IMR-90 (cell line): ENCODE data around the gene TAGAP. TPM values are rescaled to one million over a fixed set of nuclear protein-coding genes. Genes with fewer than 3 reads are reported as not detected.

Experiments
- ATAC-seq: fragments of 200-7000 bp; cut with Tn5 transposase; 2 replicates; pipeline ENCODE4 v1.9.1; 2020; ENCODE audit warnings: low read depth, mild to moderate bottlenecking, moderate library complexity
- BruUV-seq: library from RNA; stranded (reverse); fragments of 400-500 nt; replicated peaks from 2 replicates; lab custom pipeline; 2021; lab: Mats Ljungman, UMichigan
- CTCF ChIA-PET: fragments of 300-600 bp; formaldehyde crosslinking; extraction: SDS; loops from one replicate; lab custom pipeline; 2021; ENCODE audit warnings: antibody characterized with exemption; lab: Yijun Ruan, JAX
- POLR2A ChIA-PET: fragments of 300-600 bp; sonication (Branson Sonifier 250); formaldehyde crosslinking; loops from one replicate; lab custom pipeline; 2022; ENCODE audit warnings: antibody characterized with exemption; ENCODE audit not compliant: unreplicated experiment; lab: Charles Lee
- DNase-seq: peaks from one replicate; pipeline ENCODE4 v3.0.0; 2013
- H2AFZ ChIP-seq: replicated peaks from 2 replicates; pipeline ENCODE3; 2013; ENCODE audit warnings: low read length, mild to moderate bottlenecking; ENCODE audit not compliant: poor library complexity
- H2AK5ac ChIP-seq: 2 replicates; pipeline ENCODE4 v1.6.1; 2013; ENCODE audit warnings: low read depth, low read length, inconsistent platforms
- H2AK9ac ChIP-seq: replicated peaks from 2 replicates; pipeline ENCODE3; 2013; ENCODE audit warnings: mild to moderate bottlenecking, low read depth, low read length, moderate library complexity; ENCODE audit not compliant: poor library complexity
- H2BK120ac ChIP-seq: 2 replicates; pipeline ENCODE4 v1.6.1; 2013; ENCODE audit warnings: low read depth, low read length, inconsistent platforms
- H2BK15ac ChIP-seq: 3 replicates; pipeline ENCODE4 v1.6.1; 2013; ENCODE audit warnings: low read depth, low read length, inconsistent platforms
- H2BK20ac ChIP-seq: 2 replicates; pipeline ENCODE4 v1.6.1; 2013; ENCODE audit warnings: low read depth, mild to moderate bottlenecking, inconsistent platforms, low read length, moderate library complexity
- H2BK5ac ChIP-seq: 2 replicates; pipeline ENCODE4 v1.6.1; 2013; ENCODE audit warnings: mild to moderate bottlenecking, low read depth, low read length, inconsistent platforms; ENCODE audit not compliant: poor library complexity, severe bottlenecking
- H3K14ac ChIP-seq: replicated peaks from 2 replicates; pipeline ENCODE4 v1.6.1; 2013; ENCODE audit warnings: low read depth, low read length, inconsistent platforms
- H3K18ac ChIP-seq: 2 replicates; pipeline ENCODE4 v1.6.1; 2013; ENCODE audit warnings: low read depth, low read length, control low read depth
- H3K23ac ChIP-seq: 2 replicates; pipeline ENCODE4 v1.6.1; 2013; ENCODE audit warnings: low read depth, low read length, inconsistent platforms
- H3K27ac ChIP-seq: 2 replicates; pipeline ENCODE4 v1.5.1; 2013; ENCODE audit warnings: mild to moderate bottlenecking, control low read depth, low read length; ENCODE audit not compliant: insufficient read depth
- H3K27me3 ChIP-seq: 2 replicates; pipeline ENCODE4 v1.6.1; 2013; ENCODE audit warnings: low read length; ENCODE audit not compliant: control insufficient read depth, insufficient read depth
- H3K36me3 ChIP-seq: 2 replicates; pipeline ENCODE4 v1.6.1; 2013; ENCODE audit warnings: low read length, mixed read lengths; ENCODE audit not compliant: control insufficient read depth, insufficient read depth
- H3K4ac ChIP-seq: 2 replicates; pipeline ENCODE4 v1.6.1; 2013; ENCODE audit warnings: low read depth, low read length, inconsistent platforms
- H3K4me1 ChIP-seq: 2 replicates; pipeline ENCODE4 v1.6.1; 2013; ENCODE audit warnings: low read length, mixed read lengths; ENCODE audit not compliant: control insufficient read depth, insufficient read depth
- H3K4me2 ChIP-seq: 2 replicates; pipeline ENCODE4 v1.6.1; 2013; ENCODE audit warnings: low read depth, mild to moderate bottlenecking, control low read depth, low read length, moderate library complexity
- H3K4me3 ChIP-seq: 2 replicates; pipeline ENCODE4 v1.5.1; 2013; ENCODE audit warnings: low read depth, mild to moderate bottlenecking, control low read depth, low read length, moderate library complexity; ENCODE audit not compliant: insufficient read depth
- H3K56ac ChIP-seq: 2 replicates; pipeline ENCODE4 v1.6.1; 2013; ENCODE audit warnings: low read length, inconsistent platforms; ENCODE audit not compliant: insufficient read depth; ENCODE audit errors: extremely low read depth
- H3K79me1 ChIP-seq, 2 experiments: 2 replicates each; pipeline ENCODE4 v1.6.1; 2013; ENCODE audit warnings: low read length in 2 of 2, inconsistent platforms in 1 of 2, low read depth in 1 of 2
- H3K9ac ChIP-seq: 2 replicates; pipeline ENCODE4 v1.6.1; 2013; ENCODE audit warnings: low read depth, low read length, control low read depth
- H3K9me1 ChIP-seq: 2 replicates; pipeline ENCODE4 v1.6.1; 2013; ENCODE audit warnings: low read length, inconsistent platforms; ENCODE audit not compliant: insufficient read depth
- H3K9me3 ChIP-seq: 2 replicates; pipeline ENCODE4 v1.6.1; 2013; ENCODE audit warnings: low read length; ENCODE audit not compliant: control insufficient read depth, insufficient read depth
- H4K20me1 ChIP-seq: 2 replicates; pipeline ENCODE4 v1.6.1; 2013; ENCODE audit warnings: low read length, inconsistent platforms; ENCODE audit not compliant: insufficient read depth
- H4K5ac ChIP-seq: 2 replicates; pipeline ENCODE4 v1.6.1; 2013; ENCODE audit warnings: mild to moderate bottlenecking, low read depth, low read length, control low read depth
- H4K8ac ChIP-seq, 2 experiments: 2 replicates each; pipeline ENCODE4 v1.6.1; 2013; ENCODE audit warnings: low read depth in 2 of 2, low read length in 2 of 2, control low read depth in 1 of 2, inconsistent platforms in 1 of 2
- H4K91ac ChIP-seq: 2 replicates; pipeline ENCODE4 v1.6.1; 2013; ENCODE audit warnings: low read depth, low read length, inconsistent platforms; ENCODE audit not compliant: insufficient read depth
- BHLHE40 ChIP-seq: fragments of 150-350 bp; IDR thresholded peaks from 2 replicates; pipeline ENCODE4 v1.6.1; 2016; ENCODE audit warnings: mild to moderate bottlenecking, low read depth, low read length
- CEBPB ChIP-seq: IDR thresholded peaks from 2 replicates; pipeline ENCODE4 v1.6.1; 2012; ENCODE audit warnings: low read depth, low read length, improper control_type of control experiment
- CHD1 ChIP-seq: IDR thresholded peaks from 2 replicates; pipeline ENCODE4 v1.6.1; 2012; ENCODE audit warnings: low read depth, low read length, improper control_type of control experiment
- CTCF ChIP-seq: conservative IDR thresholded peaks from 2 replicates; pipeline ENCODE4 v1.5.1; 2012; ENCODE audit warnings: mild to moderate bottlenecking, low read depth, low read length, improper control_type of control experiment
- ELK1 ChIP-seq: fragments of 150-350 bp; IDR thresholded peaks from 2 replicates; pipeline ENCODE4 v1.6.1; 2016; ENCODE audit warnings: low read depth, mild to moderate bottlenecking, low read length, moderate library complexity, borderline replicate concordance
- FOS ChIP-seq: fragments of 150-350 bp; IDR thresholded peaks from 2 replicates; pipeline ENCODE4 v1.6.1; 2016; ENCODE audit warnings: low read depth, low read length
- MAFK ChIP-seq: IDR thresholded peaks from 2 replicates; pipeline ENCODE4 v1.6.1; 2012; ENCODE audit warnings: low read depth, low read length, improper control_type of control experiment
- MAZ ChIP-seq: IDR thresholded peaks from 2 replicates; pipeline ENCODE4 v1.6.1; 2012; ENCODE audit warnings: low read depth, mild to moderate bottlenecking, low read length, improper control_type of control experiment, moderate library complexity, borderline replicate concordance
- MXI1 ChIP-seq: IDR thresholded peaks from 2 replicates; pipeline ENCODE4 v1.6.1; 2012; ENCODE audit warnings: low read depth, mild to moderate bottlenecking, low read length, moderate library complexity, borderline replicate concordance
- NFE2L2 ChIP-seq: fragments of 150-350 bp; IDR thresholded peaks from 2 replicates; pipeline ENCODE4 v1.6.1; 2016; ENCODE audit warnings: low read depth, mild to moderate bottlenecking, low read length
- POLR2A ChIP-seq: IDR thresholded peaks from 2 replicates; pipeline ENCODE4 v1.6.1; 2012; ENCODE audit warnings: mild to moderate bottlenecking, low read depth, low read length
- RAD21 ChIP-seq: IDR thresholded peaks from 2 replicates; pipeline ENCODE4 v1.6.1; 2012; ENCODE audit warnings: low read length, improper control_type of control experiment
- RCOR1 ChIP-seq: IDR thresholded peaks from 2 replicates; pipeline ENCODE4 v1.6.1; 2012; ENCODE audit warnings: mild to moderate bottlenecking, low read length, improper control_type of control experiment; ENCODE audit not compliant: insufficient replicate concordance
- RFX5 ChIP-seq: IDR thresholded peaks from 2 replicates; pipeline ENCODE4 v1.8.0; 2012; ENCODE audit warnings: low read depth, mild to moderate bottlenecking, low read length, moderate library complexity
- SMC3 ChIP-seq: fragments of 150-350 bp; IDR thresholded peaks from 2 replicates; pipeline ENCODE4 v1.6.1; 2016; ENCODE audit warnings: low read depth, mild to moderate bottlenecking, antibody characterized with exemption, low read length, moderate library complexity
- USF2 ChIP-seq: fragments of 150-350 bp; IDR thresholded peaks from 2 replicates; pipeline ENCODE4 v1.6.1; 2017; ENCODE audit warnings: mild to moderate bottlenecking, antibody characterized with exemption, low read length, low read depth
- WGBS, 2 experiments: methylation state at CpG; one replicate each; pipeline versions ENCODE4 v1.1.5 to v1.1.7; 2013; ENCODE audit warnings: missing lambda C conversion rate in 2 of 2; ENCODE audit not compliant: insufficient read length in 1 of 2; ENCODE audit errors: extremely low coverage in 2 of 2; 5-methylcytosine and 5-hydroxymethylcytosine counted together
- dilution Hi-C: fragments of 300-500 bp; cut with HindIII; formaldehyde crosslinking; loops from one replicate; pipeline ENCODE4 v1.14.3; 2018; ENCODE audit warnings: low sequenced_read_pairs; ENCODE audit not compliant: unreplicated experiment
- in situ Hi-C: fragments of 300-500 bp; cut with MboI; formaldehyde crosslinking; loops from 3 replicates; pipeline ENCODE4 v1.14.3; 2019; ENCODE audit warnings: low sequenced_read_pairs, inconsistent platforms, mixed read lengths
- intact Hi-C: fragments of 100-400 bp; cut with micrococcal nuclease; formaldehyde crosslinking; loops from 2 replicates; pipeline ENCODE4 v1.10.0; 2022
- polyA plus RNA-seq, 3 experiments: library from polyadenylated mRNA; depleted of rRNA; stranded (reverse); fragments of >200 nt; gene quantifications; 2 replicates each; pipeline ENCODE4 v1.2.3, GENCODE V29; 2012; ENCODE audit warnings: low replicate concordance in 1 of 3
- total RNA-seq: library from RNA; depleted of rRNA; stranded (reverse); fragments of >200 nt; gene quantifications from 2 replicates; pipeline ENCODE4 v1.2.3, GENCODE V29; 2012

Gene TAGAP
- total and polyA plus RNA-seq, 2 of the 4 experiments (the other 2 are of a cell fraction) = not detected

- Histone ChIP-seq H3K4ac (no peak overlapping the region), H3K18ac (no peak overlapping the region), H3K56ac (no peak overlapping the region), H4K5ac (no peak overlapping the region), H3K4me1 (no peaks in the 10 kb centered on the region), H3K9me3 (no peaks in the 10 kb centered on the region), H3K9ac (no peak overlapping the region), H4K8ac (no peak overlapping the region), H3K4me3 (no peak overlapping the region), H3K23ac (no peak overlapping the region), H3K9me1 (no peaks in the 10 kb centered on the region), H2AFZ (no peak overlapping the region), H2AK9ac (no peak overlapping the region), H3K36me3 (no peaks in the 10 kb centered on the region), H2BK15ac (no peak overlapping the region), H3K27ac (no peak overlapping the region), H4K20me1 (no peaks in the 10 kb centered on the region), H2BK20ac (0 out of 2 replicates have a peak overlapping the region, but pooled peaks have one; percentile 1), H3K27me3 (peaks cover 5% of the 10 kb centered on the region), H3K14ac (no peak overlapping the region), H2AK5ac (no peak overlapping the region), H3K4me2 (no peak overlapping the region), H2BK120ac (no peak overlapping the region), H4K91ac (no peak overlapping the region), H2BK5ac (no peak overlapping the region), H3K79me1 (no peaks in the 10 kb centered on the region)
- ATAC-seq = no peak
- TF ChIP-seq MAFK = no peak
- no peak for TF ChIP-seq FOS
- no peak for TF ChIP-seq CHD1
- TF ChIP-seq POLR2A = no peak
- no peak for TF ChIP-seq BHLHE40
- TF ChIP-seq NFE2L2 = no peak
- TF ChIP-seq MAZ = no peak
- no peak for TF ChIP-seq RCOR1
- TF ChIP-seq USF2 = no peak
- no peak for TF ChIP-seq RAD21
- no peak for TF ChIP-seq MXI1
- TF ChIP-seq SMC3 = no peak
- no peak for TF ChIP-seq CEBPB
- TF ChIP-seq ELK1 = no peak
- TF ChIP-seq RFX5 = no peak
- no peak for TF ChIP-seq CTCF
- no peak for DNase-seq
- ChIA-PET POLR2A (no interaction called here), CTCF (no interaction called here)
- in situ Hi-C loops = no loop called here
- dilution Hi-C loops = no loop called here
- intact Hi-C loops = no loop called here
- WGBS, 2 experiments = 83% methylated on average over 4 of the region's 7 CpGs; no CpG with 5 or more reads in 1 of the 2 experiments
- no TSS peak for BruUV-seq
These were observed 40.7 kb upstream of the TAGAP start for GRCh38 chr6:159085396-159085895.
